Measurements from ENCODE around the gene PIGZ.

- TF ChIP-seq EZH2 (IDR thresholded peaks at IDR 0.05) (no peak), POLR2AphosphoS5 (IDR thresholded peaks at IDR 0.05; ENCODE audit: borderline replicate concordance, low read depth, low read length) (no peak)
Observed at GRCh38 chr3:196951371-196951770, 17.3 kb downstream of the PIGZ start.
